ENCODE results near the gene PIP4K2C.

GRCh38 chr12:57609101-57609780, 18.2 kb downstream of the PIP4K2C start:
- no peak for TF ChIP-seq CTCF (conservative IDR thresholded peaks at IDR 0.05 in 1 of 2, IDR thresholded peaks at IDR 0.05 in 1 of 2; ENCODE audit: extremely low read depth in 1 of 2, insufficient read depth in 1 of 2, low read depth in 1 of 2, low read length in 2 of 2)
- TF ChIP-seq EZH2 (IDR thresholded peaks at IDR 0.05; ENCODE audit: borderline replicate concordance, low read length): no peak
